GM12875 (cell line): ENCODE results near the gene XDH.

ENCODE experiments used
- H3K4me3 ChIP-seq: one replicate; pipeline ENCODE4 v1.5.1; 2011; ENCODE audit warnings: low read depth, low read length, control low read depth
- CTCF ChIP-seq: IDR thresholded peaks from 2 replicates; pipeline ENCODE4 v1.5.1; 2011; ENCODE audit warnings: low read depth, mild to moderate bottlenecking, control low read depth, inconsistent platforms, low read length, moderate library complexity, borderline replicate concordance; ENCODE audit not compliant: insufficient read depth

The XDH gene

DNA sequence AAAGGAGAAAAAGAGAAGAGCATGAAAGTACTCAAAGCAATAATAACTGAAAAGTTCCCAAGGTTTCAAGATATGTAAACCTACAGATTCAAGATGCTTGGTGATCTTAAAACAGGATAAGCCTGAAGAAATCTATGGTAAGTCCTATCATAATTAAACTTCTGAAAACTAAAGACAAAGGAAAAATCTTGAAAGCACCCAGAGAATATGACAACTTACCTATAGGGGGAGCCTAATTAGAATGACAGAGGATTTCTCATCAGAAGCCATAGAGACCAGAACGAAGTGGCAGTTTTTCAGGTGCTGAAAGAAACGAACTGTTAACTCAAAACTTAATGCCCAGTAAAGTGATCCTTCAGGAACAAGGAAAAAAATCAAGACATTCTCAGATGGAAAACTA lies 59.7 kb downstream of the XDH start:
- H3K4me3 ChIP-seq: no peak overlapping the region
- peak; percentile 36; the same call in 1 of the 2 replicates for TF ChIP-seq CTCF

DNA sequence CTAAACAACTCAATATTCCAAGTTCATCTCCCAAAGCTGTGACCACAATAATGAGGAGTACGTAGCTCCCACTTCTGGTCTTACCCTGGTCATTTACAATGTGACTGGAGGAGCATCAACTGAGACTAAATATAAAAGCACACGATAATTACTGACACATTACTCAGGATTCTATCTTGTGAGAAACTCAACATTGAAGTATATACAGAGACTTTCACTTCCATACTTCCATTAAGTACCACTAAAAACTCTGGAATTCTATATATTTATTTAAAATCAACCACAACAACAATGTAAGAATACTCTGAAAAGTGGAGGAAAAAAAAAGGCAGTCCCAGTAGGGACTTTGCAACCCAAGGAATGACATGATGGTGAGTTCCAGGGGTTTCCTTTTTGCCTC lies 61.4 kb downstream of the XDH start:
- no peak for TF ChIP-seq CTCF
- H3K4me3 ChIP-seq: no peak overlapping the region

GRCh38 chr2:31349684-31350083 lies 64.9 kb downstream of the XDH start:
- H3K4me3 ChIP-seq: no peak overlapping the region
- TF ChIP-seq CTCF: no peak

- no peak for TF ChIP-seq CTCF
- no peak overlapping the region for H3K4me3 ChIP-seq
Measured at GRCh38 chr2:31349160-31349559, 65.4 kb downstream of the XDH start.

DNA sequence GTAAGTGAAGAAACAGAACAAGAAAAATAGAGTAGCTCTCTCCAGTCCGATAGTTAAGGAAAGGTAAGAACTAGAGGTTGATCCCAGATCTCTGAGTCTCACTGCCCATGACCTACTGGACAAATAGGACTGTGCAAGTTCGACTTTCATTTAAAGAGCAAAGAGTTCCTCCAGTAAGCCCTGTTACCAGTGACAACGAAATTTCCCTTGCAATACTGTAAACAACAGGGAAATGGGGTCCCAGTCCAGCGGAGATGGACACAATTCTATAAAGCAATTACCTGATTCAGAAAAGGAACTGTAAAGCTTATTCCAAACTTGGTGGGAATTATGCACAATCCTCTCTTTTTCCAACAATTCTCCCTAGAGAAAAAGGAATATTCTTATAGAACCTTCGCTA lies 65.9 kb downstream of the XDH start:
- no peak overlapping the region for H3K4me3 ChIP-seq
- TF ChIP-seq CTCF: no peak

DNA sequence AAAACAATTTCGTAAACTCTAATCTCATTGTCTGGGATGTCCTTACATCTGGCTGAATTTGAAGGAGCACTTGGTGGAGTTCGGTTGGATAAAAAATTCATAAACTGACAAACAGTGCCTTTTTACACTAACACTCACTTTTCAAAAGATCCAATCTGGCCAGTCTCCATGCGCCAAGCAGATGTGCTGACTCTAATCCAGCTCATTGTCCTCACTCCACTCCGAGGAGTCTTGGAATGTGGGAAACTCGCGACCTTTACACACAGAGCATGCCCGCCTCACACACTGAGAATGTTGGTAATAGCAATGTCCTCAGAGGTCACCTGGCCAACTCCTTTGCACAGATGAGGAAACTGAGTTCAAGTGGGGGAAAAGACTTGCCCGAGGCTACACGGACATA lies 66.8 kb downstream of the XDH start:
- TF ChIP-seq CTCF: no peak
- H3K4me3 ChIP-seq: no peak overlapping the region

DNA sequence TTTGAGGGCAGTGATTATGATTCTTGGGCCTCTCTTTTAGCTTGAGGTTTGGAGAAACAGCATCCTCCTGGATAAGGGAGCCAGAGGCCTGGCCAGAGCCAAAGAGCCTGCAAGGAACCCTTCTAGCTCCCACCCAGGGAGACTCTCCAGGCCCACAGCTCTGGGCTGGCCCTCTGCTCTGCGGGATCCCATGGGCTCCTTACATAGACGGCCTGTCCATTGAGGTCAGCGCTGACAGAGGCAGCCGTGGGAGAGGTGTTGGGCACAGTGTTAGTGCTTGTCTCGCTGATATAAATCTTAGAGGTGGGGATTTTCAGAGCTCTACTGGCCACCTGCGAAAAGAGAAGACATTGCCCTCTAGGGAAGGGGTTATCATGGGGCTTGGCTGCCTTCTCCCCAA lies 67.2 kb downstream of the XDH start:
- TF ChIP-seq CTCF: no peak
- no peak overlapping the region for H3K4me3 ChIP-seq
